GM18508 (cell line): ENCODE measurements around the gene NEK9.
"Not testable (repeated sequence)": the region's sequence is repeated elsewhere in the genome, so short reads cannot be mapped to it uniquely, and the experiment has no call there.

Source experiments
- ATAC-seq: cut with Tn5 transposase; IDR thresholded peaks from one replicate; pipeline ENCODE4 v1.9.1; 2021; ENCODE audit warnings: moderate number of reproducible peaks; ENCODE audit not compliant: insufficient read depth, unreplicated experiment

The NEK9 gene

GRCh38 chr14:75147423-75148071 lies 20.7 kb upstream of the NEK9 start:
- no peak for ATAC-seq

DNA sequence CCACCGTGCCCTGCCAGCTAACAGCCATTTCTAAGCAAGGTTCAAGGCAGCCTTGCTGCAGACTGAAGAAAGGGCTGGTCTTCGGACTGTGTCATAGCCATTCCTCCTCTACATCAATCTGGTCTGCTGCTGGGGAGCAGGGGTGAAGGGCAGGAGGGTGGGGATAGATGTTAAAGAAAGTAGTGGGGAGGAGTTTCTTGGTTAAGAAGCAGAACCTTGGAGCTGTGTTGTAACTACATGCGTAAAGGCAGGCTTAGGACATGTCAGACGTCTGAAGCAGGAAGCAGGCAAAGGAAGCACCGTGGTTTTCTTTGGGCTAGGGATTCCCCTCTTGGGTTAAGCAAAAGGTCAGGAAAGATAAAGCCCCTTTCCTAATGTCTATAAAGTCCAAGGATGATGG lies 18.1 kb upstream of the NEK9 start:
- no peak for ATAC-seq

DNA sequence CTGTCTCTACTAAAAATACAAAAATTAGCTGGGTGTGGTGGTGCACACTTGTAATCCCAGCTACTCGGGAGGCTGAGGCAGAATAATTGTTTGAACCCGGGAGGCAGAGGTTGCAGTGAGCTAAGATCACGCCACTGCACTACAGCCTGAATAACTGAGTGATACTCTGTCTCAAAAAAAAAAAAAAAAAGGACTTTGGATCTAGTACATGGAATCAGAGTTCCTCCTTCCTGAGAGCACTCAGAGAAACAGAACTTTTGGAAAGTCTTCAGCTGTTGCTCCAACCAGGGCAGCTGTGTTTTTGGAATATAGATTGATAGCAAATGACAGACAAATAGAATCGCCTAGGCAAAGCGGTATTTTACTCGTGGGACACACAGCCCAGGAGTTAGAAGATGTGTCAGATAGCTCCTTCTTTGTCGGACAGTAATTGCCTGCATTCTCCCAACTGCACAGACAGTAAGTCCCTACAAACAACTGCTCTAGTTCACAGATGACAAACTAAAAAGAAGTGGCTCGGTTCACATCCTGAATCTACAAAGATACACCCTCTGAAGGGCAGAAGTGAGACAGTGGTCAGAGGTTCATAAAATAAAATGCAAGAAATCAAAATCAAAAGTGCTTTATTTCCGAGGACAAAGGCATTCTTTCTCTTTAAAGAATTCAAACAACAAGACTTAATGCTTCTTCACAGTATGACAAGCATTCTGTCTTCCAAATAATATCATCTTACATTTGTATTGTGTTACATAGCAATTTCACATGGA lies 17.1 kb upstream of the NEK9 start:
- no peak for ATAC-seq

DNA sequence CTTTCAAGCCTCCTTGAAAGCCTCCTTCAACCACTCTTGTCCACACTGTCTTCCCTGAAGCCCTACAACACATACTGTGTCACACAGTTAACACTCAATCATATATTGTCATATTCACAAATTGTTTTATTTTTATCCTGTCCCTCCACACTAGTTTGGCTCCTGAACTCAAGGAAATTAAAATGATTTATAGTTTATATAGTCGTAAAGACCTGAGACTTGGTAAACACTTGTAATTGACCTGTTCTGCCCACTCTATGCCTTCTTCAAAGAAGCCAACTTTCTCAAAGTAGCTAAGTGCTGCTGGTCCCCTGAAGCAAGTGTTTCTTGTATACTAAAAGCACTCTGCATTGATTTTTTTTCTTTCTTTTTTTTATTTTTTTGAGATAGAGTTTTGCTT lies 15.6 kb upstream of the NEK9 start:
- ATAC-seq = no peak

- no peak for ATAC-seq
These were observed 15.1 kb upstream of the NEK9 start for GRCh38 chr14:75141967-75142366.

GRCh38 chr14:75141062-75141461 lies 14.2 kb upstream of the NEK9 start:
- no peak for ATAC-seq

DNA sequence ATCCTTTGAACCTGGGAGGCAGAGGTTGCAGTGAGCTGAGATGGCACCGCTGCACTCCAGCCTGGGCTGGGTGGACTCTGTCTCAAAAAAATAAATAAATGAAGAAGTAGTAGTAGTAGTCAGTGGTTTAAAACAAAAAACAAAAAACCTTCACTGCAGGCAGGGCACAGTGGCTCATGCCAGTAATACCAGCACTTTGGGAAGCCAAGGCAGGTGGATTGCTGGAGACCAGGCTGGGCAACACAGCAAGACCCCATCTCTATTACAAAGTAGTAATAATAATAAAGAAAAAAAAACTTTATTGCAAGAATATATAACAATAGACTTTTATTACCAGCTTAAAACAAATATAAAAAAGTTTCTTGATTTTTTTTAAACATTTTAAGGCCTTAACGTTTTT lies 13.8 kb upstream of the NEK9 start:
- ATAC-seq = no peak

GRCh38 chr14:75139185-75139584 lies 12.3 kb upstream of the NEK9 start:
- ATAC-seq = no peak

DNA sequence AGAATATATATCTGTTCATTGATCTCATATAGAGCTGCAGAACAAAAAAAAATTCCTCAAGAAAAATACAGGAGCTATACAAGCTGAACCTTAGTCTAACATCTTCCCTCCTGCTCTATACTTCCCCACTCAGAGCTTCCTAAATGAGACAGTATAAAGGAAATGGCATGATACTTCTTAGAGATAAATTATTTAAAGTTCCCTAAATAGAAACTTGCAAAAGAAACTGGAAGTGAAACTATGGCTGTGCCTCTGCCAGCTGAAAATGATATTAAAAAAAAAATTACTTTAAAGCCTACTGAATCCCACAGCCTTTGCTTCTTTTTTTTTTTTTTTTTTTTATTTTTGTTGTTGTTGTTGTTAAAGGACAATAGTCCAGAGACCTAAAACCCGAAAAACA lies 11.6 kb upstream of the NEK9 start:
- no peak for ATAC-seq

DNA sequence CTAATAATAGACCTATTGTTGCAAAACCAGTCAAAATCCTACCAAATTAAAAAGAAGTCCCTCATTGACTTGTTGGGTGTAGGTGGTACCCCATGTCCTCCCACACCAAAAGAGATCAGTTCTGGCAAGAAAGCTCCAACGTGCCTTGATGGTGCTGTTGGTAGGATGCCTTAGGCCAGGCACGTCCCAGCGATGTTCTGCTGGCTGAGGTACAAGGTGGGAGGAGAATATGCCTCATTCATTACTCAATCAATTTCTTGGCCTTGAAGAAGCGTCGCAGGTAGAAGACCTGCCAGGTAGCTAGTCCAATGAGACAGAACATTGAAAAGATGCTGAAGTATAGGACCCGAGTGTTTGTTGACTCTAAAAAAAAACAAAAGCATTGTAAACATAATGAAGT lies 7.8 kb upstream of the NEK9 start:
- ATAC-seq = no peak

GRCh38 chr14:75133597-75133996 lies 6.7 kb upstream of the NEK9 start:
- ATAC-seq = no peak

DNA sequence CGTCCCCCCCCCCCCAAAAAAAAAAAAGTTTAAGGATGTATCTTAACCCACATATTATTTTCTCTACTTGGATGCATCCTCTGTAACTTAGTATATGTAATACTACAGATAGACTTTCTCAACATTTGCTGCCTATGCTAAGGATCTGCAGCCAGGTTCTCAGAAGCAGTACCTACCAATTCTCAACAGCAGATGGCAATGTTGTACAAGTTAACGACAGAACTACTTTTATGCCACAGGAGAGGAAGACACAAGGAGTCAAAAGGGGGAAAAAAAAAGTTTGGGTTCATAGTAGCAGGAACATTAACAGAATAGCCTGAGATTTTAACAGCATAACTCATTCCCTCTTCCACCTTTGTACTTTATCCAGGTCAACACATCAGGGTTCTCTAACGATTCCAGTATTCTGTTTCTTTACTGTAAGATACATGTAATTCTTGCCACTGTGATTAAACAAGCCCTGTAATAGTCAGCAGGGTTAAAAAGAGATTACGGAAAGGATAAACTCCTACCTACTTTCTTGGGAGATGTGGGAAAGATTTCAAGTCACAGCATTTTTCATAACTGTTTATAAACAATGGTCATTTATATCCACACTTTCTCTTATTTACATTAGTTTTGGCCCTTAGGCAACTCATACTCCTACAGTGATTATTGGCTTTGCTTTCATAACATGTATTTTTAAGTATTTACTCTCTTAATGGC lies 5.7 kb upstream of the NEK9 start:
- ATAC-seq = no peak

DNA sequence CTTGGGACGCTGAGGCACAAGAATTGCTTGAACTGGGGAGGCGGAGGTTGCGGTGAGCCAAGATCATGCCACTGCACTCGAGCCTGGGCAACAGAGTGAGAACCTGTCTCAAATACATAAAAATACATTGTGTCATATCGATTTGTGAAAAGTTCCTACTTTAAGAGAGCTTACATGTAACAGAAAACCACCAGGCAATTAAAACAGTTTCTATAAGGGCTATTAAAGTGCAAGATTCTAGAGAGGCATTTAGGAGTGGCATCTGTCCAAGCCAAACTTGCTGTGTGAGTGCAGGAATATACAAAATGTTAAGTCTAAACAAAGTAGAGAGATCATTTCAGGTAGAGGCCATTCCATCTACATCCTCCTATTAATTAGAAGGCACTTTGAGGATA lies 1.7 kb upstream of the NEK9 start:
- ATAC-seq = no peak

- ATAC-seq = no peak
These were observed 1.2 kb upstream of the NEK9 start for GRCh38 chr14:75127903-75128595.

DNA sequence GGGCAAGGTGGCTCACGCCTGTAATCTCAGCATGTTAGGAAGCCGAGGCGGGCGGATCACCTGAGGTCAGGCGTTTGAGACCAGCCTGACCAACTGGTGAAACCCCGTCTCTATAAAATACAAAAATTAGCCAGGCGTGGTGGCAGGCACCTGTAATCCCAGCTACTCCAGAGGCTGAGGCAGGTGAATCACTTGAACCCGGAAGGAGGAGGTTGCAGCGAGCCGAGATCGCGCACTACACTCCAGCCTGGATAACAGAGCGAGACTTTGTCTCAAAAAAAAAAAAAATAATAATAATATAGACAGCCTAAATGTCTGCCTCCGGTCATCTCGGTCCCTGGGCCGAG lies 599 bp upstream of the NEK9 start:
- ATAC-seq = not testable (repeated sequence)

GRCh38 chr14:75126121-75126544 lies 715 bp downstream of the NEK9 start:
- ATAC-seq = no peak

DNA sequence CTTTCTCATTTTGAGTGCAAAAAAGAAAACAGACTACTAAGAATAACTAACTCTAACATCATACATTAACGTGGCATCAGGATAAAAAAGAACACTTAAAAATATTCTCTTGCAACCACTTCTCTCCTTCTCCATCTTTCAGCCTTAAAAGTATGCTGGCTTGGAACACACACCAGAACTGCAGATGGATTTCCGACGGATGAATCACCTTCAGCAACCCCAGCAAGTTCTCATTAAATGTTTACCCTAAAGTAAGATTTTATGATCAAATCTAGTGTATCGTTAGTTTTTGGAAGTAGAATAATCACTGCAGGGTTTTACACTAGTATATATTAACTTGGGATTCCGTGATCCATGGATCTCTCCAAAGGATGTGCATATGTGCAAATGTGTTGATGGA lies 1.2 kb downstream of the NEK9 start:
- ATAC-seq = no peak

DNA sequence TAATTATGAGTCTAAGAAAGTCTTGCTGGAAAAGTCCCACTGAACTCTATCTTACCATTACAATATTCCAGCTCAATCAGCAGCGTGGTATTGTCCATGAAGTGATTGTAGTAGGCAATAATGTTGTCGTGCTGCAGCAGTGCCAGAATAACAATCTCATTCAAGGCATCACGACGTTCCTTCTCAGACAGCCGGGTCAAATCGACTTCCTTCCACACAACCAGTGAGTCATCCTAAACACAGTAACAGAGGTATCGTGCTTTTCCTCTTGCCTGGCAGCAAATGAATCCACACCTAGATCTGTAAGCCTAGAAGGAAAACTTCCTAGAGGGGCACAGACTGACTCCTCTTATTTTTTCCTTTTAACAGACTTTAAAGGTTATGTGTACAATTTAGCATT lies 2.9 kb downstream of the NEK9 start:
- ATAC-seq = no peak

GRCh38 chr14:75121552-75121951 lies 5.3 kb downstream of the NEK9 start:
- ATAC-seq = no peak

- no peak for ATAC-seq
These were observed 6.1 kb downstream of the NEK9 start for GRCh38 chr14:75120541-75121291.
